Stimulated activated CD8-positive, alpha-beta memory T cell treated with anti-CD3 and anti-CD28 coated beads, Interleukin-4, amount 100 ng/mL, for 24 hours (primary cell): ENCODE results near the gene HMG20B.
"Not testable (repeated sequence)": the region's sequence is repeated elsewhere in the genome, so short reads cannot be mapped to it uniquely, and the experiment has no call there.

Experiments
- DNase-seq: peaks from one replicate; pipeline ENCODE4 v3.0.0-alpha.2; 2020; ENCODE audit warnings: low read depth

HMG20B gene

DNA sequence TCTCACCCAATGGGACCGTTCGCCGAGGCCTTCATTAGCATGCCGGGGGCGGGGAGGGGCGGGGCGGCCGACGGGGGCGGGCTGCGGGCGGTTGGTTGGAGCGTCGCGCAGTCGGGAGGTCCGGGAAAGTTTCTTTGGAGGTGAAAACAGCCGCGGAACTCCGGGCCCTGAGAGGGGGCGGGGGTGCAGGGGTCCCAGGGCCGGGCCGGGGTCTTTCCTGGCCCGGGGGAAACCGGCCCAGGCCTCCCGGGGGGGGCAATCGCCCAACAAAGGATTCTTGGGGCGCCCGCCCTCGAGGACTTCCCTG lies at the start of gene HMG20B:
TSS of gene HMG20B (plus strand) at position 90 of the 307 bp plus-strand sequence. CDS start 366 bp downstream, outside the sequence.
- no peak for DNase-seq

DNA sequence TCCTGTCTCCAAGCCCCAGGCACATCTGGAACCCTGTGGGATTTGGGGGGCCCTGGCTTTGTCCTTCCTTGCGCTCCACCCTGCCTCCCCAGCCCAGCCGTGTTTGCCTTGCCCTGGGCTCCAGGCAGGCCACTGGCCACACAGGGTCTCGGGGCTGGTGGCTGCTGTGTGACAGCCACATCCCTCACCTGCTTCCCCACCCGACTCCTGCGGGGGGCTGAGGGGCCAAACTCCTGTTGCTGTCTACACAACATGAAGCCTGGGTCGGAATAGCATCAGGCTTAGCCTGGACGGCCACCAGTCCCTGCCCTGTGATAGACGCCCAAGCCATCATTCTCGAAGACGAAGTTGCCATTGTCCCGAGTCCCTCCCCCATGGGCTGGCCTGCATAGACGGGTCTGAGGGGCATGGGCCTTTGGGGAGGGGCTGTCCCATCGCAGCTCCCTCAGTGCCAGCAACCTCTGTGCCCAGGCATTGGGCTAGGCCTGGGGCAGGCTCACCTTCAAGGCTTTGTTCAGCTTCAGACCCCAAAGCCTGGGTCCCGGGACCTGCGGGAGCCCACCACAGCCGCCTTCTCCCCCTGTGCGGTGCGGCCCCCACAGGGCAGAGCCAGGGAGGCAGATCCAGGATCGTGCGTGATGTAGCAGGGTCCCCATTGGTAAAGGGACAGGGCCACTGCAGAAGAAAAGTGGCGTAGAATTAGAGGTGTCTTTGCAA lies 49.2 kb upstream of the HMG20B start:
- no peak for DNase-seq

DNA sequence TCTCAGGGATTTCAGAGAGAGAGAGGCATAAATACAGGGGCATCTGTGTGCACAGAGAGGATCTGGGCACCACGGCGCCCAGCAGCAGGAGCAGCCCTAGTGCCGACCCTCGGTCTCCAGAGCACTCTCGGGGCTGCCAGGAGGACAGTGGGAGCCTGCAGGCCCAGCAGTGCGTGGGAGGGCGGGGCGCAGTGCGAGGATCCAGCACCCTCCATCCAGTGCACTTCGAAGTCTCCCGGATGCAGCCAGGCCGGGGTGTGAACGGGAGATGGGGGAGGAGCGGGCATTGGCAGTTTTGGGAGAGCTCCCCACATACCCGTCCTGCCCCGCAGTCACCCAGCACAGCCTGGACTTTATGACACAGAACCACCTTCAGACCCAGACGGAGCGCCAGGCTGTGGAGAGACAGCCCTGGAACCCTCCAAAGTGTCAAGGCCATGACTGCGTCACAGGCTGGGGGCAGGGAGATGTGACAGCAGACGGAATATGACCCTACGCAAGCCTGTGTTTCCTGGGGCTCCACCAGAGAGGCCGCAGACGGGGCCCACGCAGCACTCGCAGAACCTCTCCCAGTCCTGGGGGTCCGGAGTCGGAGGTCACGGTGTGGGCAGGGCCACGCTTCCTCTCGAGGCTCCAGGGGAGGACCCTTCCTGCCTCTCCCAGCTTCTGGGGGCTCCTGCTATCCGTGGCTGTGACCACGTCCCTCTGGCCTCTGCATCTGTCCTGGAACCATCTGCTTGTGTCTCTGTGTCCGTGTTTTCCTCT lies 48.5 kb upstream of the HMG20B start:
- no peak for DNase-seq

DNA sequence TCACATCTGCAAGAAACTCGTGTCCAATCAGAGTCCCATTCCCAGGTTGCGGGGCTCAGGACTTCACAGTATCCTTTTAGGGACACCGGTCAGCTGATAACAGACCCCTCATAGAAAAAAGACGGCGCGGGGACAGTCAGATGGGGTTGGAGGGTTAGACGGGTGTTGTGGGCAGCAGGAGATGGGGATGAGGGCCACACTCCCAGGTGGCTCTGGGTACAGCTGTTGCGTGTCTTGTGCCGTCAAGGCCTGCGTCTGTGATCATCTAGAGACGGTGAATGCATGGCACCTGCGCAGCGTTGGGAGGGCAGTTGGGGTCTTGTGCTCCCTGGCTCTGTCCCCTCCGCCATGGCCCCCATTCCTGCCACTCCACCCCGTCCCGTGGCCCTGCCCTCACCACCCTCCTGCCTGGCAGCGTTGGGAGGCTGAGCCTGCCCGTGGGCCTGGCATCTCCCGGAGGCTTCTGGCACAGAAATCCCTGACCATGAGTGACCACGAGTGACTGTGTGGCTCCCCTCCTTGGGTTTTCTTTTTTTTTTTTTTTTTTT lies 47.8 kb upstream of the HMG20B start:
- DNase-seq, result no peak

DNA sequence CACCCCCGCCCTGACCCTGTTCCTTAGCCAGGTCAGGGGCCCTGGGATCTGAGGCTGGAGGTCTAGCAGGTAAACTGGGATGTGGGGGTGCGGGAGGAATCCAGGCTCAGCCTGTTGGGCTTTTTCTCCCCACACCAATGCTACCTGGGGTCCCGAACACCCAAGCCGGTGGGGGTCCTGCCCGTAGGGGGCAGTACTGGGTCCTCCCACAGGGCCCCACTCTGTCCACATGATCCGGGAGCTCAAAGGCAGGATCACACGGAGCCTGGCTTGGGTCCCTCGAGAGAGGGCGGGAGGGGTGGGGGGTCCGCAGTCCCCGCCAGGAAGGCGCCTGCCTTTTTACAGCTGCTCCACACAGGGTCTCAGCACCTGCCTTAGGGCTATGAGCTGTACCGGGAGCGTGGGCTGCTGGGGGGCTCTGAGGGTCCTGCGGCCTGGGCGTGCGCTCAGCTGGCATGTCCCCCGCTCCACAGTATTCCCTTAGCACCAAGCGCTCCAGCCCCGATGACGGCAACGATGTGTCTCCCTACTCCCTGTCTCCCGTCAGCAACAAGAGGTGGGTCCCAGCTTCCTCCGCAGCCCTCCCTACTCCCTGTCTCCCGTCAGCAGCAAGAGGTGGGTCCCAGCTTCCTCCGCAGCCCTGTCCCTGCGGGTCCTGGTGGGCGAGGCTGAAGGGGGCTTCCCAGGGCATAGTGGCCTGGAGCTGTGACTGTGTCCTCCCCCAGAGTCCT lies 46.1 kb upstream of the HMG20B start:
- DNase-seq, result no peak

DNA sequence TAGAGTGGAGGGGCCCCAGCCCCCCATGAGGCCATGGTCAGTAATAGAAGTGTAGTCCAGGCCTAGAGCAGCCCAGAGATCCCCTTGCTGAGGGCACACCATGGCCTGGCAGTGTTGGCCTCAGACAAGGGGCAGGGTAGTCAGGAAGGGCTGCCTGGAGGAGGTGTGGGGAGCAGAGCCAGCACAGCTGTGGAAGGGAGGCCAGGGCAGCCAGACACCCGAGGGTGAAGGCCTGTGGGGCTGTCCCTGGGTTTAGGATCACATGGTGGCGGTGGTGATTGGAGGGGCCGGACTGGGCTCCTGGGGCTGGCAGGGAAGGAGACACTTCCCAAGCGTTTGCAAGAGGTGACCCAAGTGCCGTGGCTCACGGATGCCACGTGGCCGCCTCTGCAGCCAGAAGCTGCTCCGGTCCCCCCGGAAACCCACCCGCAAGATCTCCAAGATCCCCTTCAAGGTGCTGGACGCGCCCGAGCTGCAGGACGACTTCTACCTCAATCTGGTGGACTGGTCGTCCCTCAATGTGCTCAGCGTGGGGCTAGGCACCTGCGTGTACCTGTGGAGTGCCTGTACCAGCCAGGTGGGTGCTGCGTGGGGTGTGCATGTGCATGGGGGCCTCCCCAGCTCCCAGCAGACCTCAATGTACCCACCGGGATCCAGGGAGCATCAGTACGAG lies 45.4 kb upstream of the HMG20B start:
- no peak for DNase-seq

DNA sequence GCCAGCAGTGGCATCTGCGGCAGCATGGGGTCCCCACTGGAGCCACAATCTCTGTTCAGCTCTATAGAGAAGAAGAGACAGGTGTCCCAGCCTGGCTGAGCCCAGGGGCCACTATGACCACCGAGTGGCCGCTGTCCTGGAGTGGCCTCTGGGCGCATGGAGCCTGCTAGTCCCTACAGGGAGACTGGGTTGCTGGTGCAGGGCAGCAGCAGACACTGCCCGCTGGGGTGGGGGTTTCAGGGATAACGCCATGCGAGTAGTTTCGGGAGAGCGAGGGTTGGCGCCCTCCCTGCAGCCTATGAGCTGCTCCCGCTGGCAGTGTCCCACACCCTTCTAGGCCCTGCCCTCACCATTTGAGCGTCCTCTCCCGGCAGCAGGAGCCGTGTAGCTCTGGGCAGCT lies 44.7 kb upstream of the HMG20B start:
- no peak for DNase-seq

DNA sequence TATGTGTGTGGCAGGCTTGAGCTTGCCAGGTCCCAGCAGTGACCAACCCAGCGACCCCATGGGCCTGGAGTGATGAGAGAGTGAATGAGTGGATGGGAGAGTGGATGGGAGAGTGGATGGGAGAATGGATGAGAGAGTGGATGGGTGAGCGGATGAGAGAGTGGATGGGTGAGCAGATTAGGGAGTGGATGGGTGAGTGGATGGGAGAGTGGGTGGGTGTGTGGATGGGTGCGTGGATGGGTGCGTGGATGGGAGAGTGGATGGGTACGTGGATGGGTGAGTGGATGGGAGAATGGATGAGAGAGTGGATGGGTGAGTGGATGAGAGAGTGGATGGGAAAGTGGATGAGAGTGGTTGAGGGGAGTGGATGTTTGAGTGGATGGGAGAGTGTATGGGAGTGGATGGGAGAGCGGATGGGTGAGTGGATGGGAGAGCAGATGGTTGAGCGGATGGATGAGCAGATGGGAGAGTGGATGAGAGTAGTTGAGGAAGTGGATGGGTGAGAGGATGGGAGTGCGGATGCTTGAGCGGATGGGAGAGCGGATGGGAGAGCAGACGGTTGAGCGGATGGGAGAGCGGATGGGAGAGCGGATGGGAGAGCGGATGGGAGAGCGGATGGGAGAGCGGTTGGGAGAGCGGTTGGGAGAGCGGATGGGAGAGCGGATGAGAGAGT lies 44.1 kb upstream of the HMG20B start:
- DNase-seq, result no peak

DNA sequence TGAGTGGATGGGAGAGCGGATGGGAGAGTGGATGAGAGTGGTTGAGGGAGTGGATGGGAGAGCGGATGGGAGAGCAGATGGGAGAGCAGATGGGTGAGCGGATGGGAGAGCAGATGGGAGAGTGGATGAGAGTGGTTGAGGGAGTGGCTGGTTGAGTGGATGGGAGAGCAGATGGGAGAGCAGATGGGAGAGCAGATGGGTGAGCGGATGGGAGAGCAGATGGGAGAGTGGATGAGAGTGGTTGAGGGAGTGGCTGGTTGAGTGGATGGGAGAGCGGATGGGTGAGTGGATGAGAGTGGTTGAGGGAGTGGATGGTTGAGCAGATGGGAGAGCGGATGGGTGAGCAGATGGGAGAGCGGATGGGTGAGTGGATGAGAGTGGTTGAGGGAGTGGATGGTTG lies 43.4 kb upstream of the HMG20B start:
- DNase-seq, result not testable (repeated sequence)

DNA sequence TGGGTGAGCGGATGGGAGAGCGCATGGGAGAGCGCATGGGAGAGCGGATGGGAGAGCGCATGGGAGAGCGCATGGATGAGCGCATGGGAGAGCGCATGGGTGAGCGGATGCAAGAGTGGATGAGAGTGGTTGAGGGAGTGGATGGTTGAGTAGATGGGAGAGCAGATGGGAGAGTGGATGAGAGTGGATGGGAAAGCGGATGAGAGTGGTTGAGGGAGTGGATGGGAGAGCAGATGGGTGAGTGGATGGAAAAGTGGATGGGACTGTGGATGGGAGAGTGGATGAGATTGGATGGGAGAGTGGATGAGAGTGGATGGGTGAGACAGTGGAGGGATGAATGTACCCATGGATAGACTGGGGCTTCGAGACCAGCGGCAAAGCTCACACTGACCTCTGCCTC lies 42.4 kb upstream of the HMG20B start:
- DNase-seq, result no peak

DNA sequence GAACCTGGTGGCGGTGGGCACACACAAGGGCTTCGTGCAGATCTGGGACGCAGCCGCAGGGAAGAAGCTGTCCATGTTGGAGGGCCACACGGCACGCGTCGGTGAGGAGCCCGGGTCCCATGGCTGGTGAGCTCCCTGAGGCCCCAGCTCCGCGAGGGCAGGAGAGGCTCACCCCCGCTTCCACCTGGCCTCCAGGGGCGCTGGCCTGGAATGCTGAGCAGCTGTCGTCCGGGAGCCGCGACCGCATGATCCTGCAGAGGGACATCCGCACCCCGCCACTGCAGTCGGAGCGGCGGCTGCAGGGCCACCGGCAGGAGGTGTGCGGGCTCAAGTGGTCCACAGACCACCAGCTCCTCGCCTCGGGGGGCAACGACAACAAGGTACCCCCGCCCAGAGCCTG lies 41.0 kb upstream of the HMG20B start:
- no peak for DNase-seq

DNA sequence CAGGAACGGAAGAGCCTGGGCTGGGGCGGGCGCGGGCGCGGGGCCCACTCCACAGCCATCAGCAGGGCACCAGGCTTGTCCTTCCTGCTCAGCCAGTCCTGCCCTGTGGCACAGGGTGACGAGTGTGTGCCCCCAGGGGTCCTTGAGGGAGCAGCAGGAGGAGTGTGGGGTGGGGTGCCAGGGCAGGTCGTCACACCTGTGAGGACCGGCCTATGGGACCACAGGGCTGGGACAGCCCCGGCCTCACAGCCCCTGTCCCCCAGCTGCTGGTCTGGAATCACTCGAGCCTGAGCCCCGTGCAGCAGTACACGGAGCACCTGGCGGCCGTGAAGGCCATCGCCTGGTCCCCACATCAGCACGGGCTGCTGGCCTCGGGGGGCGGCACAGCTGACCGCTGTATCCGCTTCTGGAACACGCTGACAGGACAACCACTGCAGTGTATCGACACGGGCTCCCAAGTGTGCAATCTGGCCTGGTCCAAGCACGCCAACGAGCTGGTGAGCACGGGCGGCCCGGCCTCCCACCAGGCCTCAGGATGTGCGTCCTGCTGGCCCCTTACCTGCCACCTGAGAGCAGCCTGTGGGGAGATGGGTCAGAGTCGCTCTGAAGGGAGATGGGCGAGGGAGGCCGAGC lies 40.5 kb upstream of the HMG20B start:
- DNase-seq, result no peak

DNA sequence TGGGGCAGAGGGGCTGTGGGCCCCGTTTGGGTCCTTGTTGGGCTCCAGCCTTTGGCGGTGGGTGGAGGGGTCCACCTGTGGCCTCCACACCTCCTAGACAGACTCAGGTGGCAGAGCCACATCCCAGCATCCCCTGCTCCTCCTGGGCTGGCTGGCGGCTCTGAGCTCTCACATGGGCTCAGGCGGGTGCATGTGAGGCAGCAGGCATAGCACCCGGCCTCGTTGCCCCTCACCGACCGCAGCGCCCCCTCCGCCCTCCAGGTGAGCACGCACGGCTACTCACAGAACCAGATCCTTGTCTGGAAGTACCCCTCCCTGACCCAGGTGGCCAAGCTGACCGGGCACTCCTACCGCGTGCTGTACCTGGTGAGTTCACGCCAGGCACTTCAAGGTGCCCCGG lies 39.7 kb upstream of the HMG20B start:
- no peak for DNase-seq

DNA sequence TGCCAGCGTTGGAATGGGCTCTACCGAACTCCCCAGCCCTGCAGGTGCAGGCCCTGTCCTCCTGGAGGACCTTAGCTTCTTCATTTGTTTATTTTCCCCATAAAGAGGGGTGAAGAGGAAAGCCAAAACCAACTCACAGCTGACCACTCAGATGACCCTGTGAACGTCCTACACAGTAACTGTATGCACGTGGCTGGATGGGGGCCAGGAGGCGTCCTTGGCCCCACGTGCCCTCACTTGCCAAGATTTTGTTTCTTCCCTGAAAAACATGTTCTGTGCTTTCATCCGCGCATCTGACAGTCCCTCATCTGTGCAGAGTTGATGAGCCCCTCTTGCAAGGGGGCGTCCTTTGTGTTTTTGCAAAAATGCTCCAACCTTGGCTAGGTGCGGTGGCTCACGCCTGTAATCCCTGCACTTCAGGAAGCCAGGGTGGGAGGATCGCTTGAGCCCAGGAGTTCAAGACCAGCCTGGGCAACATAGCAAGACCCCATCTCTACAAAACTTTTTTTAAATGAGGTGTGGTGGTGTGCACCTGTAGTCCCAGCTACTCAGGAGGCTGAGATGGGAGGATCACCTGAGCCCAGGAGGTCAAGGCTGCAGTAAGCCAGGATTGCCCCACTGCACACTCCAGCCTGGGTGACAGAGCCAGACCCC lies 39.1 kb upstream of the HMG20B start:
- no peak for DNase-seq

DNA sequence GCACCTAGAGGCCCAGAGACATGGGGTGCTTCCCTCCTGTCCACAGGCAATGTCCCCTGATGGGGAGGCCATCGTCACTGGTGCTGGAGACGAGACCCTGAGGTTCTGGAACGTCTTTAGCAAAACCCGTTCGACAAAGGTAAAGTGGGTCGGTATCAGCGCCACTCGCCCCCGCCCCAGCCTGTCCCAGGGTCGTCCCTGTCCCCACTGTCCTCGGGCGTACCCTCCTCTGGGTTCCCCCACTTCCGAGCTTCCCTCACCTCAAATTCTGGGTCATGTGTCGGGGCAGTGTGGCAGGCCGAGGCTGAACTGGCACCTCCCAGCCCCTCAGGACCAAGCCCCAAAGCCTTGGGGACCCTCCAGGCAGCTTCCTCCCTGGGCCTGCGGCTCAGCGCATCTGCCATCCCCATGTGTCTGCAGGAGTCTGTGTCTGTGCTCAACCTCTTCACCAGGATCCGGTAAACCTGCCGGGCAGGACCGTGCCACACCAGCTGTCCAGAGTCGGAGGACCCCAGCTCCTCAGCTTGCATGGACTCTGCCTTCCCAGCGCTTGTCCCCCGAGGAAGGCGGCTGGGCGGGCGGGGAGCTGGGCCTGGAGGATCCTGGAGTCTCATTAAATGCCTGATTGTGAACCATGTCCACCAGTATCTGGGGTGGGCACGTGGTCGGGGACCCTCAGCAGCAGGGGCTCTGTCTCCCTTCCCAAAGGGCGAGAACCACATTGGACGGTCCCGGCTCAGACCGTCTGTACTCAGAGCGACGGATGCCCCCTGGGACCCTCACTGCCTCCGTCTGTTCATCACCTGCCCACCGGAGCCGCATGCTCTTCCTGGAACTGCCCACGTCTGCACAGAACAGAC lies 38.1 kb upstream of the HMG20B start:
- DNase-seq, result no peak

DNA sequence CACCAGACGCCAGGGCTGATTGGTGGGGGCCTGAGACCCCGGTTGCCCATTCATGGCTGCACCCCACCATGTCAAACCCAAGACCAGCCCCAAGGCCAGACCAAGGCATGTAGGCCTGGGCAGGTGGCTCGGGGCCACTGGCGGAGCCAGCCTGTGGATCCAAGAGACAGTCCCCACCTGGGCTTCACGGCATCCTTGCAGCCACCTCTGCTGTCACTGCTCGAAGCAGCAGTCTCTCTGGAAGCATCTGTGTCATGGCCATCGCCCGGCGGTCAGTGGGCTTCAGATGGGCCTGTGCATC lies 37.6 kb upstream of the HMG20B start:
- DNase-seq, result no peak

DNA sequence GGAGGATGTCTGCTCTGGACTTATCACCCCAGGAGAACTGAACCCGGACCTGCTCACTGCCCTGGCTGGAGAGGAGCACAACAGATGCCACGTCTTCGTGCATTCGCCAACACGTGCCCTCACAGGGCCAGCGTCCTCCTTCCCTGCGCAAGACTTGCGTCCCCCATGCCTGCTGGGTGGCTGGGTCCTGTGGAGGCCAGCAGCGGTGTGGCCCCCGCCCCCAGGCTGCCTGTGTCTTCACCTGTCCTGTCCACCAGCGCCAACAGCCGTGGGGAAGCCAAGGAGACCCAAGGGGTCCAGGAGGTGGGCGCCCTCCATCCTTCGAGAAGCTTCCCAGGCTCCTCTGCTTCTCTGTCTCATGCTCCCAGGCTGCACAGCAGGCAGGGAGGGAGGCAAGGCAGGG lies 37.2 kb upstream of the HMG20B start:
- no peak for DNase-seq

DNA sequence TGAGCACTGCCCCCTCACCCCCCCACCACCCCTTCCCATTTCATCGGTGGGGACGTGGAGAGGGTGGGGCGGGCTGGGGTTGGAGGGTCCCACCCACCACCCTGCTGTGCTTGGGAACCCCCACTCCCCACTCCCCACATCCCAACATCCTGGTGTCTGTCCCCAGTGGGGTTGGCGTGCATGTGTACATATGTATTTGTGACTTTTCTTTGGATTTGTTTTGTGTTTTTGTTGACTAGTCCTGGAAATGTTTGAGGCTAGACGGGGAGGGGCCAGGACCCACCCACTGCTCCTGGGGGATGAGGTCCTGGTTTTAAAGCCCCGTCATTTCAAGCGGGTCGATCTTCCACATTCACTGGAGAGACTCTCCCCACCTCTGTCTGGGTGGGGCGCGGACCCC lies 36.8 kb upstream of the HMG20B start:
- DNase-seq, result no peak

DNA sequence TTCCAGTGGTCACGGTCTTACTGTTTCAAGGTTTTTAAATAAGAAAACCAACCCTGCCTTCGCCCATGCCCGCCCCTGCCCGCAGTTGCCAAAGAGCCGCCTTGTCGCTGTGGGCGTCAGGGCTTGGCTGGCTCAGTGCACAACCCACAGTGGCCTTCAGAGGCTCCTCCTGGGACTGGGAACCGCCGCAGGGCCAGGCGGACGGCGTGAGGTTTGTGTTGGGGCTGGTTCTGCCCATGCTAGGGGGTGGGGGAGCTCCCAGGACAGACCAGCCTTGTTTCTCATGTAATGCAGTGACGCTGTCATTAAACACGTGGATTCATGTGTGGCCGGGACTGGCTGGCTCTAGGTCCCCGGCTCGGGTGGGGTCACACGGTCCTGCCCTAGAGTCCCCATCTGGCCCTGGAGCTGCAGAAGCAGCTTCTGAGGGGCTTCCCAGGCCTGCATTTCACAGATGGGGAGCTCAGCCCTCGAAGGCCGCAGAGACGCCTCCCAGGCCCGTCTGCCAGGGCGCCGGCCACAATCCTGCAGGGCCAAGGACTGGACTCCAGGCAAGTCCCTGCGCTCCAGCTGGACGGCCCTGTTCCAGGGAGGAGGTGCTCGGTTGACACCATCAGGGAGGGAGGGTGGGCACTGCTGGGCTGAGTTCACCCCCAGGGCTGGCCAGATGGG lies 36.2 kb upstream of the HMG20B start:
- no peak for DNase-seq

DNA sequence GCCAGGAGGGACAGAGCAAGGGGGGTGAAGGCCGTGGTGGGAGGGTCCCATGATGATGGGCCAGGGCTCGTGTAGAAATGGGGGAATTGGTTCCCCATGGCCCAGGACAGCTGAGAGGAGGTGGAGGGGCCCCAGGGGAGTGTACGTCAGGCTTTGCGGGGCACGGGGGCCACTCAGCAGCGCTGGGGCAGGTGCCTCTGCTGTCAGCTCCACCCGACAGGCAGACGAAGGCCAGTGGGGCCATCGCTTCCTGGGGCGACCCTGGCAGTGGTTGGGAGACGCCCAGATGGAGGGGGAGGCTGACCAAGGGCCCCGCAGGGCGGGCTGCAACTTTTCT lies 35.7 kb upstream of the HMG20B start:
- no peak for DNase-seq
